ENCODE results near the gene CDH13.

DNA sequence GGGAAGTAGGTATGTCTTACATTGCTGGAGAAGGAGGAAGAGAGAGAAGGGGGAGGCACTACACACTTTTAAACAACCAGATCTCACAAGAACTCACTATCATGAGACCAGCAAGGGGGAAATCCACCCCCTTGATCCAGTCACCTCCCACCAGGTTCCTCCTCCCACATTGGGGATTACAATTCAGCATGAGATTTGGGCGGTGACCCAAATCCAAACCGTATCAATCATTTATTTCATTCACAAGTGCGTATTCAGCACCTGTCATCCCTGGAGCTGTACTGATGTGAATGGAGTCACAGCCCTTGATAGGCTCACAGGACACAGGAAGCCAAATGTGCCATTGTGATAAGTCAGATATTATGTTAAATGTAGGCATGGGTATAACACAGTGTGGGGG is 952.7 kb downstream of the CDH13 start:
- TF ChIP-seq, protein P1, sequence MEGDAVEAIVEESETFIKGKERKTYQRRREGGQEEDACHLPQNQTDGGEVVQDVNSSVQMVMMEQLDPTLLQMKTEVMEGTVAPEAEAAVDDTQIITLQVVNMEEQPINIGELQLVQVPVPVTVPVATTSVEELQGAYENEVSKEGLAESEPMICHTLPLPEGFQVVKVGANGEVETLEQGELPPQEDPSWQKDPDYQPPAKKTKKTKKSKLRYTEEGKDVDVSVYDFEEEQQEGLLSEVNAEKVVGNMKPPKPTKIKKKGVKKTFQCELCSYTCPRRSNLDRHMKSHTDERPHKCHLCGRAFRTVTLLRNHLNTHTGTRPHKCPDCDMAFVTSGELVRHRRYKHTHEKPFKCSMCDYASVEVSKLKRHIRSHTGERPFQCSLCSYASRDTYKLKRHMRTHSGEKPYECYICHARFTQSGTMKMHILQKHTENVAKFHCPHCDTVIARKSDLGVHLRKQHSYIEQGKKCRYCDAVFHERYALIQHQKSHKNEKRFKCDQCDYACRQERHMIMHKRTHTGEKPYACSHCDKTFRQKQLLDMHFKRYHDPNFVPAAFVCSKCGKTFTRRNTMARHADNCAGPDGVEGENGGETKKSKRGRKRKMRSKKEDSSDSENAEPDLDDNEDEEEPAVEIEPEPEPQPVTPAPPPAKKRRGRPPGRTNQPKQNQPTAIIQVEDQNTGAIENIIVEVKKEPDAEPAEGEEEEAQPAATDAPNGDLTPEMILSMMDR (IDR thresholded peaks at IDR 0.05) = no peak
- no peak for TF ChIP-seq POLR2AphosphoS5 (IDR thresholded peaks at IDR 0.05)
- TF ChIP-seq POLR2A (IDR thresholded peaks at IDR 0.05; ENCODE audit: low read depth) = no peak
- TF ChIP-seq EP300 (IDR thresholded peaks at IDR 0.05) = no peak

All from esophagus muscularis mucosa (tissue), 4 donors.